K562 treated with DMSO at 1 percent for 24 hours (cell line): ENCODE measurements around the gene ATP11C. TPM values are rescaled to one million over a fixed set of nuclear protein-coding genes. Genes with fewer than 3 reads are reported as not detected.

Experiments
- total RNA-seq: library from RNA; unstranded; fragments of 300-600 nt; gene quantifications from 2 replicates; pipeline ENCODE4 v1.2.3, GENCODE V29; 2022; ENCODE audit warnings: low read depth; ENCODE audit not compliant: insufficient read depth

The ATP11C gene
- total RNA-seq = 9.8 and 9.9 TPM in 2 replicates

DNA sequence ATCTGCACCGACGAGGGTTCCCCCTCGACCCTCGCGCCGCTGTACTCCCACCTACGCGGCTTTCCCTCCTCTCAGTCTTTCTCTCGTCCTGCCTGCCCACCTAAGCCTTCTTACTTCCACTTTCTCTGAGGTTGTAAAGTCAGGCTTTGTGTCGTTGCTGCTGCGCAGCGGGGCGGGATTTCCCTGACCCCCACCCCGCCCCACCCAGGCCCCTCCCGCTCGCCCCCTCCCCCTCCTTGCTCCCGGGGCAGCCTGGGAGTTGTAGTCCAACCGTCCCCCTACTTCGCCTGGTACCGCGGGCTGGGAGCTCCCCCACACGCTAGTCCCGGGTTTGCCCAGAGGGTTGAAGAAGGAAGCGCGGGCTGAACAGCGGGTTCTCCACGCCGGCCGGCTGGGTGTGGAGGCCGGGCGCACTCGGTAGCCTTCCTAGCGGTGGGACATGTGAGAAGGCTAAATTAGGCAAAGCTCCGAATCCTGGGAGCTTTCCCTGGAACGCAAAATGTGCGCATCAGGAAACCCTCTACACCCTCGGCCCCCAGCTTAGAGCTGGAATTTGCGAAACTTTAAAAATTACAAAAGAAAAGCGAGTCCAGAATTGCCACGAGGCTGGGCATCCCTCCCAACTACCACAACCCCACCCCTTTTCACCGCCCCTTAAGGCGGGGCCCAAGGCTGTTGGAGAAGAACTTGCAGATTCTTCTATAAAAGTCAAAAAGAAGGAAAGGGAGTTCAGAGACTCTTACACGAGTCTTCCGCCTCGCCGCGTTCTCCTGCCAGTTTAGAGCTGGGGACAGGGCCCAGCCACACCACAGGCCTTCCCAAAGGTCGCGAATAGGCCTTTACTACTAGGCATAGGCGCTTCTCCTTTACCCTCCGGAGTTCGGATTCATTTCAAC, at the start of gene ATP11C:
TSS of gene ATP11C (minus strand) at position 153 of the 896 bp plus-strand sequence. CDS start 1,011 bp downstream, outside the sequence.

DNA sequence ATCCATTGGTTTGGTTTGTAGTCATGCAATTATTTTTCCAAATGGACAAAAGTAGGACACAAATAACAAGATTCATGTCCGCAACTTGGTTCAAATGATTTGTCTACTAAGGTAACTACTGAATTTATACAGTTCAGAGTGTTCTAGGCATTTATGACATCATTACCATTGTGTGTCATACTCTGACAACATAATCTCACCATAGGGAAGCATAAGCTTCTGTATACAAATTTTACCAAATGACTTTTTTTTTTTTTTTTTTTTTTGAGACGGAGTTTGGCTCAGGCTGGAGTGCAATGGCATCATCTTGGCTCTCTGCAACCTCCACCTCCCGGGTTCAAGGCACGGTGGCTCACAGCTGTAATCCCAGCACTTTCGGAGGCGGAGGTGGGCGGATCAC, 32.6 kb upstream of the ATP11C start, which contains the start of gene CXorf66:
TSS of gene CXorf66 (minus strand) at position 101 of the 400 bp plus-strand sequence. CDS start at position 76, 25 bp downstream.

DNA sequence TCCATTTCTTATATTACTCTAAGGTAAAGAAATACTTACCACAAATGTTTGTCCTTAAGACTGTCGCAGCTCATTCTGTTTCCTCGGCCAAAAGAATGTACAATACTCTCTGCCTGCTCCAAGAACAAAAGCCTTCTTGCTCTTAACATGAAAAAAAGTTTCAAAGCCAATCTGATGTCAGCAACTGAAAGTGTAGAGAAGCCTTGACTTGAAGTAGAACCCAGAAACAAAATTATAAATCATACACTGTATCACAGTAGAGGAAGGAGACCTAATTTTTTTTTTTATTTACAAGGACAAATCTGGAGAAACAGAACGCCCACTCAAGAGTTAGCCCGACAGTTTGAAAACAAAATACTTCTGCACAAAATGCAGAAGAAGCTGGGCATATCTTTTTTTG, 224.8 kb downstream of the ATP11C start, which contains the start of gene MCF2:
TSS of gene MCF2 (minus strand) at position 101 of the 400 bp plus-strand sequence. CDS start 56,423 bp downstream, outside the sequence.

Other genes starting within 250 kb of the ATP11C start
- gene MCF2, start 224.9 kb downstream of the ATP11C start, total RNA-seq = not detected in 2 replicates
- gene CXorf66, start 32.5 kb upstream of the ATP11C start, total RNA-seq = not detected in 2 replicates